Heart left ventricle (tissue), 16 donors: ENCODE measurements around the gene NCAM1. TPM values are rescaled to one million over a fixed set of nuclear protein-coding genes. Genes with fewer than 3 reads are reported as not detected.

Source experiments
- ATAC-seq, 4 donors: fragments of 200-7000 bp; cut with Tn5 transposase; one replicate each; pipeline ENCODE4 v1.9.1; 2020 to 2022; ENCODE audit warnings: moderate library complexity in 4 of 4, mild to moderate bottlenecking in 3 of 4, moderate number of reproducible peaks in 1 of 4
- DNase-seq, 5 donors: peaks; one replicate each; pipeline ENCODE4 v3.0.0-alpha.2; 2020
- H3K27ac ChIP-seq, 12 donors: fragments of 200-600 bp; sonication (generic) in 4 of 12; one replicate each; pipeline versions ENCODE4 v1.5.0 to v1.8.0; 2016 to 2022; ENCODE audit warnings: mild to moderate bottlenecking in 2 of 12
- H3K27me3 ChIP-seq, 9 donors: fragments of 200-600 bp; sonication (generic) in 2 of 9; one replicate each; pipeline versions ENCODE4 v1.5.1 to v1.8.0; 2016 to 2022; ENCODE audit warnings: mild to moderate bottlenecking in 3 of 9
- H3K36me3 ChIP-seq, 9 donors: fragments of 200-600 bp; sonication (generic) in 2 of 9; one replicate each; pipeline versions ENCODE4 v1.5.0 to v1.8.0; 2018 to 2022; ENCODE audit warnings: mild to moderate bottlenecking in 2 of 9
- H3K4me1 ChIP-seq, 12 donors: fragments of 200-600 bp; sonication (generic) in 4 of 12; one replicate each; pipeline versions ENCODE4 v1.5.0 to v1.8.0; 2016 to 2022; ENCODE audit warnings: mild to moderate bottlenecking in 3 of 12
- H3K4me3 ChIP-seq, 12 donors: fragments of 200-600 bp; sonication (generic) in 4 of 12; one replicate each; pipeline versions ENCODE4 v1.5.0 to v1.8.0; 2017 to 2022; ENCODE audit warnings: mild to moderate bottlenecking in 9 of 12, moderate library complexity in 4 of 12
- H3K9me3 ChIP-seq, 12 donors: fragments of 200-600 bp; sonication (generic) in 4 of 12; one replicate each; pipeline versions ENCODE4 v1.5.0 to v1.8.0; 2016 to 2022; ENCODE audit warnings: mild to moderate bottlenecking in 1 of 12
- POLR2A ChIP-seq, 2 donors: fragments of 450-650 bp; IDR thresholded peaks; one replicate each; pipeline ENCODE4 v1.6.1; 2017; ENCODE audit warnings: antibody characterized with exemption in 2 of 2, mild to moderate bottlenecking in 2 of 2, moderate library complexity in 2 of 2
- WGBS, 4 donors: extraction: QIAGEN DNeasy Blood & Tissue Kit in 2 of 4; methylation state at CpG; one replicate each; pipeline versions ENCODE4 v1.1.5 to v1.1.7; 2013 to 2018; 5-methylcytosine and 5-hydroxymethylcytosine counted together
- intact Hi-C, 10 donors: fragments of 100-400 bp; cut with DNase I; formaldehyde crosslinking; loops; one replicate each; pipeline versions ENCODE4 v1.11.1 to v1.14.2; 2022
- polyA plus RNA-seq, 2 donors: library from polyadenylated mRNA; stranded (reverse); fragments of 200-250 nt; gene quantifications; one replicate each; pipeline ENCODE4 v1.2.3, GENCODE V29; 2013
- total RNA-seq, 9 donors: library from RNA; depleted of rRNA in 2 of 9; stranded (reverse); fragments of >200 nt in 2 of 9; fragmentation: NEBNext Ultra II Directional in 3 of 9; extraction: Animal tissue kit (Norgen Biotek cat#: 25700) in 3 of 9; gene quantifications; one replicate each; pipeline versions ENCODE4 v1.1.0 to v1.2.4, GENCODE V29; 2016 to 2023
- TF ChIP-seq, protein P1 (sequence below), 12 donors: fragments of 200-600 bp; sonication (generic) in 4 of 12; IDR thresholded peaks; one replicate each; pipeline versions ENCODE4 v1.5.0 to v1.8.0; 2018 to 2022; ENCODE audit warnings: antibody characterized with exemption in 12 of 12, mild to moderate bottlenecking in 5 of 12
- donor health status: ischemic (EF 13 %, LVEDD 7.1; RV severe dilation, severe dysfunction).
- donor health status: healthy with polysubstance abuse.
- donor health status: DM: no; HTN: yes; CAD: no.
- donor health status: DM: no; HTN: no; CAD: no.
- donor health status: ischemic (EF 25% LVEDD 6.9; RV normal size, moderate dysfunction).
- donor health status: ischemic (EF 25% LVEDD 5.7; RV mildly dilated, moderate dysfunction).
- donor health status: healthy.
- donor health status: DM: yes; HTN: yes; CAD: no.
- donor health status: ischemic (EF 35%, LVEDD 5.7; RV mildly dilated, moderate dysfunction).
- donor health status: nonischemic (EF 11% LVEDD 7.7; RV severe dilation, severe dysfunction).
- donor health status: DM: yes; HTN: yes; CAD: no.
- donor health status: PGD.
- donor health status: ischemic (EF 29% LVEDD 5.4; RV normal size, mild dysfunction).
- donor health status: nonischemic (EF 23%, LVEDD 6.1; RV moderate dilation, normal function).

Gene NCAM1
- total and polyA plus RNA-seq, 11 donors, result 78.0 to 753 (median 389) TPM

GRCh38 chr11:112983887-112984286 is 22.7 kb downstream of the NCAM1 start:
- intact Hi-C loops, result loop anchor here in 1 of 10 donors (10.0 kb wide), 1 partner anchor 59 kb away; no protein-coding TSS in a partner anchor
- DNase-seq (no peak), ATAC-seq (no peak)
- no peak for TF ChIP-seq POLR2A (IDR thresholded peaks at IDR 0.05)
- TF ChIP-seq, protein P1, sequence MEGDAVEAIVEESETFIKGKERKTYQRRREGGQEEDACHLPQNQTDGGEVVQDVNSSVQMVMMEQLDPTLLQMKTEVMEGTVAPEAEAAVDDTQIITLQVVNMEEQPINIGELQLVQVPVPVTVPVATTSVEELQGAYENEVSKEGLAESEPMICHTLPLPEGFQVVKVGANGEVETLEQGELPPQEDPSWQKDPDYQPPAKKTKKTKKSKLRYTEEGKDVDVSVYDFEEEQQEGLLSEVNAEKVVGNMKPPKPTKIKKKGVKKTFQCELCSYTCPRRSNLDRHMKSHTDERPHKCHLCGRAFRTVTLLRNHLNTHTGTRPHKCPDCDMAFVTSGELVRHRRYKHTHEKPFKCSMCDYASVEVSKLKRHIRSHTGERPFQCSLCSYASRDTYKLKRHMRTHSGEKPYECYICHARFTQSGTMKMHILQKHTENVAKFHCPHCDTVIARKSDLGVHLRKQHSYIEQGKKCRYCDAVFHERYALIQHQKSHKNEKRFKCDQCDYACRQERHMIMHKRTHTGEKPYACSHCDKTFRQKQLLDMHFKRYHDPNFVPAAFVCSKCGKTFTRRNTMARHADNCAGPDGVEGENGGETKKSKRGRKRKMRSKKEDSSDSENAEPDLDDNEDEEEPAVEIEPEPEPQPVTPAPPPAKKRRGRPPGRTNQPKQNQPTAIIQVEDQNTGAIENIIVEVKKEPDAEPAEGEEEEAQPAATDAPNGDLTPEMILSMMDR (IDR thresholded peaks at IDR 0.05), result no peak
- no peaks in the 10 kb centered on the region for H3K36me3 ChIP-seq
- H3K4me1 ChIP-seq, result peaks cover 0 to 13% (median 0%) of the 10 kb centered on the region in 12 donors
- H3K4me3 ChIP-seq, result no peak overlapping the region
- H3K9me3 ChIP-seq, result peaks cover 0 to 35% (median 8%) of the 10 kb centered on the region in 12 donors
- 33 to 42% (median 38%) methylated on average over 1 of the region's 1 CpG for WGBS, 4 donors
- H3K27me3 ChIP-seq, result no peaks in the 10 kb centered on the region
- no peak overlapping the region for H3K27ac ChIP-seq

GRCh38 chr11:112989198-112989597 is 28.0 kb downstream of the NCAM1 start:
- no peaks in the 10 kb centered on the region for H3K36me3 ChIP-seq
- peaks cover 0 to 1% (median 0%) of the 10 kb centered on the region in 12 donors for H3K4me1 ChIP-seq
- no peaks in the 10 kb centered on the region for H3K27me3 ChIP-seq
- no peak for DNase-seq
- H3K9me3 ChIP-seq, result peaks cover 0 to 59% (median 14%) of the 10 kb centered on the region in 12 donors
- H3K27ac ChIP-seq, result no peak overlapping the region
- no peak overlapping the region for H3K4me3 ChIP-seq
- WGBS, 4 donors, result 93 to 100% (median 95%) methylated on average over 1 of the region's 1 CpG
- TF ChIP-seq POLR2A (IDR thresholded peaks at IDR 0.05), result no peak
- TF ChIP-seq, protein P1 (IDR thresholded peaks at IDR 0.05), result no peak
- no peak for ATAC-seq
- intact Hi-C loops, result loop anchor here in 1 of 10 donors (10.0 kb wide), 1 partner anchor 64 kb away; no protein-coding TSS in a partner anchor

- no peak overlapping the region for H3K27ac ChIP-seq
- H3K36me3 ChIP-seq, result no peaks in the 10 kb centered on the region
- H3K4me1 ChIP-seq, result peaks cover 0 to 24% (median 3%) of the 10 kb centered on the region in 12 donors
- H3K9me3 ChIP-seq, result peaks cover 0 to 30% (median 7%) of the 10 kb centered on the region in 12 donors
- no peak for ATAC-seq
- no peak for TF ChIP-seq POLR2A (IDR thresholded peaks at IDR 0.05)
- TF ChIP-seq, protein P1 (IDR thresholded peaks at IDR 0.05), result no peak
- no peak overlapping the region for H3K4me3 ChIP-seq
- H3K27me3 ChIP-seq, result no peaks in the 10 kb centered on the region
- DNase-seq, result no peak
- intact Hi-C loops, result no loop called here
Observed at GRCh38 chr11:112993808-112994207, 32.6 kb downstream of the NCAM1 start.

DNA sequence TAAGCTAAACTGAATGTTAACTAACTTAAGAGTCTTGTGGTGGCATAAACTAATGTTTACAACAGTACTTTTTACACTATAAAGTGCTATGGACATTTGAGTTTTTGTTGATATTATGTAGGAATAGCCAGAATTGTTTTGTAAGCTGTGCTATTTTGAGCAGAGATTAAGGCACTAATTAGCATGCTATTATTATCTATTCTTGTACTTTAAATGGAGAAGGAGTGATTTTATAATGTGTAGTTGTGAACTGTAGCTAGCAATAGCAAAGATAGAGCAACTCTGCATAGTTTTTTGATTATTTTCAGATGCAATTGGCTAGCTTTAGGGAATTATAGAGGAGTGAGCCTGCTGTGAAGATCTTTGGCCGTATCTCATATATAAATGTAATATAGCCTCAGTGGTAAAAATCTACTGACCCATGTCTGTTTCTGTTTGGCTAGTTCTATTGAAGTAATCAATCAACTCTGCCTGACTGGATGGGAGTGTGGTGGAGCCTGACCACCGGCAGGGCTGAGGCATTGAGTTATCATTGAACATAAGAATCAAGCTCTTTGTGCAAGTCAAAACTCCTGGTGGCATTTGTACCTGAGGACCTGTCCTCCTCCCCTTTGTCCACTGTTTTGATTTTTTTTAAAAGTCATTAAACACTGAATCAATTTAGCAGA is 34.3 kb downstream of the NCAM1 start:
- Histone ChIP-seq H3K27me3 (no peaks in the 10 kb centered on the region), H3K9me3 (peaks cover 0 to 16% (median 0%) of the 10 kb centered on the region in 12 donors), H3K36me3 (no peaks in the 10 kb centered on the region), H3K27ac (peak overlapping the region in 1 of 12 donors; percentile 28), H3K4me3 (peak overlapping the region in 1 of 12 donors; percentile 13), H3K4me1 (peaks cover 0 to 40% (median 5%) of the 10 kb centered on the region in 12 donors)
- no peak for TF ChIP-seq POLR2A (IDR thresholded peaks at IDR 0.05)
- TF ChIP-seq, protein P1 (IDR thresholded peaks at IDR 0.05), result no peak
- whole genome bisulfite sequencing, 4 donors, result 26 to 54% (median 33%) methylated on average over 2 of the region's 2 CpGs
- ATAC-seq, result no peak
- intact Hi-C loops, result no loop called here
- no peak for DNase-seq
